Astrocyte of the cerebellum (primary cell): ENCODE results near the gene WNT1.

Source experiments
- DNase-seq: peaks from one replicate; pipeline ENCODE4 v3.0.0-alpha.2; 2011; ENCODE audit warnings: low read depth
- H3K4me3 ChIP-seq: 2 replicates; pipeline ENCODE4 v1.5.1; 2011; ENCODE audit warnings: mild to moderate bottlenecking, low read depth, low read length, moderate library complexity
- CTCF ChIP-seq: IDR thresholded peaks from 2 replicates; pipeline ENCODE4 v1.5.1; 2012; ENCODE audit warnings: low read length, low read depth, moderate library complexity, mild to moderate bottlenecking; ENCODE audit errors: missing control alignments
- in situ Hi-C: cut with HindIII; loops from 2 replicates; pipeline ENCODE4 v1.10.0; 2017; ENCODE audit warnings: low sequenced_read_pairs

Gene WNT1

DNA sequence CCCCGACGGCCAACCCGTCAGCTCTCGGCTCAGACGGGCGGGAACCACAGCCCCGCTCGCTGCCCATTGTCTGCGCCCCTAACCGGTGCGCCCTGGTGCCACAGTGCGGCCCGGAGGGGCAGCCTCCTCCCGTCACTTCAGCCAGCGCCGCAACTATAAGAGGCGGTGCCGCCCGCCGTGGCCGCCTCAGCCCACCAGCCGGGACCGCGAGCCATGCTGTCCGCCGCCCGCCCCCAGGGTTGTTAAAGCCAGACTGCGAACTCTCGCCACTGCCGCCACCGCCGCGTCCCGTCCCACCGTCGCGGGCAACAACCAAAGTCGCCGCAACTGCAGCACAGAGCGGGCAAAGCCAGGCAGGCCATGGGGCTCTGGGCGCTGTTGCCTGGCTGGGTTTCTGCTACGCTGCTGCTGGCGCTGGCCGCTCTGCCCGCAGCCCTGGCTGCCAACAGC, at the start of gene WNT1:
TSS of gene WNT1 (plus strand) at position 32 of the 450 bp plus-strand sequence. CDS start at position 361, 329 bp downstream.
- no peak within 1 kb of the TSS for H3K4me3 ChIP-seq
- TF ChIP-seq CTCF = no peak
- in situ Hi-C loops = no loop called here
- no peak for DNase-seq

GRCh38 chr12:48929551-48929950, 48.6 kb upstream of the WNT1 start:
- in situ Hi-C loops = no loop called here
- H3K4me3 ChIP-seq = no peak overlapping the region
- DNase-seq = no peak
- no peak for TF ChIP-seq CTCF

- TF ChIP-seq CTCF = no peak
- no peak for DNase-seq
- no peak overlapping the region for H3K4me3 ChIP-seq
- in situ Hi-C loops = no loop called here
These were observed 47.6 kb upstream of the WNT1 start for GRCh38 chr12:48930475-48930874.

- DNase-seq = no peak
- no peak overlapping the region for H3K4me3 ChIP-seq
- in situ Hi-C loops = no loop called here
- no peak for TF ChIP-seq CTCF
These were observed 45.2 kb upstream of the WNT1 start for GRCh38 chr12:48932878-48933277.

DNA sequence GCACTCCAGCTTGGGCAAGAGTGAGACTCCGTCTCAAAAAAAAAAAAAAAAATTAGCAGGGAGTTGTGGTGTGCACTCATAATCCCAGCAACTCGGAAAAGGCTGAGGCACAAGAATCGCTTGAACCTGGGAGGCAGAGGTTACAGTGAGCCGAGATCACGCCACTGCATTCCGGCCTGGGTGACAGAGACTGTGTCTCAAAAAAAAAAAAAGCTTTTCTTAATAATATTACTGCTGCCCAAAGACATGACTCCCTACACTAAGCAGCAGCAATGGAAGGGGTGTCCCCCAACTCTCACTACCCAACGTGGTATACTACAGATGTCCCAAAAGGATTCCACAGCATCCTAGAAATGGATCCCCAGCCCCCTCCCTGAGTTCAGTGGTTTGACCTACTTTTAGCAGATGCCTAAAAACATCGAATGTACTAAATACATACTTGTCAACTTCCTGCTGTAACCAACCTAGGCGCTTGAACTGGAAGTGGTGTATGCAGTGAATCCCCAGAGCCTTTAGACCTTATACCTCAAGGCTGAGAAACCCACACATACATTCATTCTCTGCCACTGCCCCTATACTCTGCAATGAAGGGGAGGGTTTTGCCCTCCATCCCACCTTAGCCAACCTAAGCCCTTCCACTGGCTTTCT, 44.3 kb upstream of the WNT1 start:
- no peak for DNase-seq
- H3K4me3 ChIP-seq = no peak overlapping the region
- no peak for TF ChIP-seq CTCF
- in situ Hi-C loops = no loop called here

GRCh38 chr12:48934312-48934706, 43.8 kb upstream of the WNT1 start:
- no peak for DNase-seq
- peak; percentile 51 for TF ChIP-seq CTCF
- no peak overlapping the region for H3K4me3 ChIP-seq
- in situ Hi-C loops = no loop called here
